Measurements from ENCODE around the gene DBP. TPM values are rescaled to one million over a fixed set of nuclear protein-coding genes. Genes with fewer than 3 reads are reported as not detected.
"Not testable (repeated sequence)": the region's sequence is repeated elsewhere in the genome, so short reads cannot be mapped to it uniquely, and the experiment has no call there.

Gene DBP, protein sequence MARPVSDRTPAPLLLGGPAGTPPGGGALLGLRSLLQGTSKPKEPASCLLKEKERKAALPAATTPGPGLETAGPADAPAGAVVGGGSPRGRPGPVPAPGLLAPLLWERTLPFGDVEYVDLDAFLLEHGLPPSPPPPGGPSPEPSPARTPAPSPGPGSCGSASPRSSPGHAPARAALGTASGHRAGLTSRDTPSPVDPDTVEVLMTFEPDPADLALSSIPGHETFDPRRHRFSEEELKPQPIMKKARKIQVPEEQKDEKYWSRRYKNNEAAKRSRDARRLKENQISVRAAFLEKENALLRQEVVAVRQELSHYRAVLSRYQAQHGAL
- total RNA-seq (2014; rRNA removed; shearing (Covaris generic)), result 5.9 and 6.7 TPM in 2 replicates
- 3.3 and 3.7 TPM in 2 replicates for polyA plus RNA-seq (2016; fragmentation: Nextera tagmentation; extraction: Ambion mirVana)

DNA sequence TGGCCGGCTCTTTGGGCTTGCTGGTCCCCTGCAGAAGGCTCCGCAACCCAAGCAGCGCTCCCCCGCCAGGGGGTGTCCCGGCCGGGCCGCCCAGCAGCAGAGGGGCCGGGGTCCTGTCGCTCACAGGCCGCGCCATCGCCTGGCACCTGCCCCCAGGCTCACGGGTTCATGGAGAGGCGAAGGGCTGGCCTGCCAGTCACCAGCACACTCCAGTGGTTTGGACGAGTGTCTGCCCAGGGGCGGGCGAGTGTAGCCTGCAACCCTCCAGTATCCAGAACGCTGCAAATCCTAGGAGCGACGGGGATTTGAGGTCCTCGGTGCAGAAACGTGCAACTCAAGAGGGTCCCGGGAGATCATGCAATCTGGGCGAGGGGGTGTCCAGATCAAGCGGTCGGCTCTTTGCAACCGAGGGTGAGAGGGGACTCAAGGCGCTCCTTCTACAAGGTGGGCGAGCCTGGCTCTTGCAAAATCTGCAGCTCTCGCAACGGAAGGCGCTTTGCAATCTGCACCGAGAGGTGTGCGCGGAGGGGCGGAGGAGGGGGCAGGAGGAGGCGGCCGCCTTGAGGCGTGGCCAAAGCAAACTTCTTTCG, at the start of gene DBP:
DBP (minus strand) TSS at position 521 of the 590 bp plus-strand sequence; CDS start at position 136, 385 bp downstream.
- peak within 1 kb of the TSS; percentile 92 for H3K9ac ChIP-seq
- peak within 1 kb of the TSS; percentile 80 for H2AFZ ChIP-seq
- H3K79me2 ChIP-seq (ENCODE audit: insufficient read depth), result no peaks in the 10 kb centered on the region
- peaks cover 24% of the 10 kb centered on the region for H3F3A ChIP-seq (ENCODE audit: insufficient read depth)
- H3K27ac ChIP-seq, result peak within 1 kb of the TSS; percentile 87
- in situ Hi-C loops (cut with MboI), result no loop called here
- H3K4me2 ChIP-seq (ENCODE audit: unreplicated experiment), result peak within 1 kb of the TSS; percentile 86
- 1 to 2% methylated on average over 32 to 39 of the region's 40 CpGs for WGBS, 2 experiments (ENCODE audit: low coverage in 1 of 2, low lambda C conversion rate in 2 of 2, missing lambda C conversion rate in 2 of 2)
- no peaks in the 10 kb centered on the region for H3K9me3 ChIP-seq (ENCODE audit: low read depth)
- no peaks in the 10 kb centered on the region for H3K27me3 ChIP-seq (replicated peaks; ENCODE audit: insufficient read depth)
- H3K9me2 ChIP-seq (ENCODE audit: insufficient read depth), result no peaks in the 10 kb centered on the region
- H3K4me3 ChIP-seq, result peak within 1 kb of the TSS; percentile 71
- H4K20me1 ChIP-seq (ENCODE audit: insufficient read depth), result no peaks in the 10 kb centered on the region
- DNase-seq, result peak; percentile 71
- peaks cover 38% of the 10 kb centered on the region for H3K4me1 ChIP-seq (ENCODE audit: insufficient read depth)
- no peaks in the 10 kb centered on the region for H3K36me3 ChIP-seq (ENCODE audit: low read depth)
- TF ChIP-seq EZH2phosphoT487 (IDR thresholded peaks at IDR 0.05; ENCODE audit: insufficient read depth, low read depth) (no peak), EZH2 (IDR thresholded peaks at IDR 0.05; ENCODE audit: insufficient read depth, poor library complexity, severe bottlenecking) (no peak)

DNA sequence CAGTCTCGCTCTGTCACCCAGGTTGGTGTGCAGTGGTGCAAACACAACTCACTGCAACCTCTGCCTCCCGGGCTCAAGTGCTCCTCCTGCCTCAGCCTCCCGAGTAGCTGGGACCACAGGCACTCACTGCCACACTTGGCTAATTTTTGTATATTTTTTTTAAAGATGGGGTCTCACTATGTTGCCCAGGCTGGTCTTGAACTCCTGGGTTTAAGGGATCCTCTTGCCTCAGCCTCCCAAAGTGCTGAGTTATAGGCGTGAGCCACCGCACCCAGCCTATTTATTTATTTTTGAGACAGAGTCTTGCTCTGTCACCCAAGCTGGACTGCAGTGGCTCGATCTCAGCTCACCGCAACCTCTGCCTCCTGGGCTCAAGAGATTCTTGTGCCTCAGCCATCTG, 49.5 kb upstream of the DBP start:
- in situ Hi-C loops (cut with MboI); H4K20me1 ChIP-seq (ENCODE audit: insufficient read depth); H3K9ac ChIP-seq; H2AFZ ChIP-seq; H3F3A ChIP-seq (ENCODE audit: insufficient read depth); H3K4me3 ChIP-seq; H3K27ac ChIP-seq; DNase-seq; H3K79me2 ChIP-seq (ENCODE audit: insufficient read depth); H3K27me3 ChIP-seq (replicated peaks; ENCODE audit: insufficient read depth); H3K36me3 ChIP-seq (ENCODE audit: low read depth); H3K4me1 ChIP-seq (ENCODE audit: insufficient read depth); H3K9me3 ChIP-seq (ENCODE audit: low read depth); H3K9me2 ChIP-seq (ENCODE audit: insufficient read depth); H3K4me2 ChIP-seq (ENCODE audit: unreplicated experiment): not testable (repeated sequence)
- 69 to 72% methylated on average over 7 of the region's 7 CpGs for WGBS, 2 experiments (ENCODE audit: low coverage in 1 of 2, low lambda C conversion rate in 2 of 2, missing lambda C conversion rate in 2 of 2)

DNA sequence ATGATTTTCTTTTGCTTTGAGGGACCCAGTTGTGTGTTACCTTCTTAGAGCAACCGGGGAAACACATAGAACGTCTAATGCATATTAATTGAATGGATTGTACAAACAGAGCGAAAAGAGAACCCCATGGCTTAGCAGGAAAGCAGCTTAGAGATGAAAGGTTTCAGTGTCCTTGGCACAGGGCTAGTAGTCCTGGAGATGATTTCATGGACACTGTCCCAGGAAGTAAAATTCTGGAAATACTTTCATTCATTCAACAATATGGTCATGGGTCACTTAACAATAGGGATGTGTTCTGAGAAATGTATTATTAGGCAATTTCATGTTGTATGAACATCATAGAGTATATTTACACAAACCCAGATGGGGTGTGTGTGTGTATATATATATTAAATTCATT, 48.9 kb upstream of the DBP start:
- Histone ChIP-seq H3K9me3 (ENCODE audit: low read depth) (no peaks in the 10 kb centered on the region), H3F3A (ENCODE audit: insufficient read depth) (no peaks in the 10 kb centered on the region), H3K36me3 (ENCODE audit: low read depth) (no peaks in the 10 kb centered on the region), H3K4me1 (ENCODE audit: insufficient read depth) (no peaks in the 10 kb centered on the region), H3K4me3 (no peak overlapping the region), H3K9me2 (ENCODE audit: insufficient read depth) (no peaks in the 10 kb centered on the region), H3K4me2 (ENCODE audit: unreplicated experiment) (no peak overlapping the region), H2AFZ (no peak overlapping the region), H3K9ac (no peak overlapping the region), H3K79me2 (ENCODE audit: insufficient read depth) (no peaks in the 10 kb centered on the region), H4K20me1 (ENCODE audit: insufficient read depth) (no peaks in the 10 kb centered on the region), H3K27me3 (replicated peaks; ENCODE audit: insufficient read depth) (no peaks in the 10 kb centered on the region), H3K27ac (no peak overlapping the region)
- DNase-seq, result no peak
- 53 to 54% methylated on average over 3 of the region's 3 CpGs for WGBS, 2 experiments (ENCODE audit: low coverage in 1 of 2, low lambda C conversion rate in 2 of 2, missing lambda C conversion rate in 2 of 2)
- TF ChIP-seq EZH2phosphoT487 (IDR thresholded peaks at IDR 0.05; ENCODE audit: insufficient read depth, low read depth) (no peak), EZH2 (IDR thresholded peaks at IDR 0.05; ENCODE audit: insufficient read depth, poor library complexity, severe bottlenecking) (no peak)
- in situ Hi-C loops (cut with MboI), result no loop called here

DNA sequence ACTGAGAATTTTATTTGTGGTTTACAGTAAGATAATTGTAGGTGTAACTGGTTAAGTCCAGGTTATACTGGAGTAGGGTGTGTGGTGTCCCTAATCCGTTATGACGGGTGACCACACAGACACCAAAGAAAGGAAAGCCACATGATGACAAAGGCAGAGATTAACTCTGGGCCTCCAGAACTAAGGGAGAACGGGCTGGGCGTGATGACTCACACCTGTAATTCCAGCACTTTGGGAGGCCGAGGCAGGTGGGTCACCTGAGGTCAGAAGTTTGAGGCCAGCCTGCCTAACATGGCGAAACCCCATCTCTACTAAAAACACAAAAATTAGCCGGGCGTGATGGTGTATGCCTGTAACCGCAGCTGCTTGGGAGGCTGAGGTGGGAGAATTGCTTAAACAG, 48.4 kb upstream of the DBP start:
- Histone ChIP-seq H2AFZ (no peak overlapping the region), H3K27ac (no peak overlapping the region), H3K4me2 (ENCODE audit: unreplicated experiment) (no peak overlapping the region), H3K9me2 (ENCODE audit: insufficient read depth) (no peaks in the 10 kb centered on the region), H3K27me3 (replicated peaks; ENCODE audit: insufficient read depth) (no peaks in the 10 kb centered on the region), H4K20me1 (ENCODE audit: insufficient read depth) (no peaks in the 10 kb centered on the region), H3K36me3 (ENCODE audit: low read depth) (no peaks in the 10 kb centered on the region), H3K4me1 (ENCODE audit: insufficient read depth) (no peaks in the 10 kb centered on the region), H3K9me3 (ENCODE audit: low read depth) (no peaks in the 10 kb centered on the region), H3F3A (ENCODE audit: insufficient read depth) (no peaks in the 10 kb centered on the region), H3K9ac (no peak overlapping the region), H3K4me3 (no peak overlapping the region), H3K79me2 (ENCODE audit: insufficient read depth) (no peaks in the 10 kb centered on the region)
- in situ Hi-C loops (cut with MboI), result no loop called here
- DNase-seq, result no peak
- 73 to 80% methylated on average over 9 of the region's 9 CpGs for WGBS, 2 experiments (ENCODE audit: low coverage in 1 of 2, low lambda C conversion rate in 2 of 2, missing lambda C conversion rate in 2 of 2)
- TF ChIP-seq EZH2 (IDR thresholded peaks at IDR 0.05; ENCODE audit: insufficient read depth, poor library complexity, severe bottlenecking), result no peak

Measured in GM23248 (cell line).